ENCODE measurements around the gene SCIMP. TPM values are rescaled to one million over a fixed set of nuclear protein-coding genes. Genes with fewer than 3 reads are reported as not detected.
A peak's percentile ranks its signal among the peaks of the same experiment; 100 is the strongest.

The SCIMP gene
- polyA plus RNA-seq, 3 donors = 88.7 to 164 (median 98.4) TPM

DNA sequence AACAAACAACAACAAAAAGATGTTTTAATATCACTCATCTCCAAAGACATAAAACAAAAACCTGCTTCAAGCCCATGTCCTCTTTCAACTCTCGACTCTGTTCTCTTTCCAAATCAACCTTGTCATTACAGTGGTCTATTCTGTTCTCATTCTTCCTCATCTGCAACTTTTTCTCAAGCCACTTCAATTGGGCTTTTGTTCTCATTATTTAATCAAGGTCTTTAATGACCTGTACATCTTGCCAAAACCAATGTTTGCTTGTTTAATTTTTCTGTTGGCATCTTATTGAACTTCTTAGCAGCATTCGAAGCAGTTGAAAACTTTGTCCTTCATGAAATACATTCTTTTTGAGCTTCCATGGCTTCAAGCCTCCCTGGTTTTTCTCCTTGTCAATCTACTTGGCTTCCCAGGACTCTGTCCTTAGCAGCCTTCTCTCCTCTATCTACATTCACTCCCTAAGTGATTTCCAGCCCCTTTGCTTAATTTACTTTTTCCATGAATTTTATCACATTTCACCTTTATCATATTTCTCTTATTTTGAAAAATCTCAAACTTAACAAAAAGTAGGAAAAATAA lies 27.8 kb upstream of the SCIMP start:
- H3K36me3 Mint-ChIP-seq = no peaks in the 10 kb centered on the region
- no peaks in the 10 kb centered on the region for H4K20me1 ChIP-seq (ENCODE audit: insufficient read depth, low read length)
- no peak overlapping the region for H3K9ac ChIP-seq (ENCODE audit: insufficient read depth, low read length, poor library complexity, severe bottlenecking)
- no peak overlapping the region for H3K4me3 ChIP-seq (replicated peaks in 1 of 3; ENCODE audit: low read depth in 2 of 3, low read length in 3 of 3)
- H3K79me2 ChIP-seq (ENCODE audit: insufficient read depth, low read length) = no peaks in the 10 kb centered on the region
- peak overlapping the region in 1 of 7 donors; percentile 24 for H3K27ac Mint-ChIP-seq
- no peaks in the 10 kb centered on the region for H3K27me3 Mint-ChIP-seq (ENCODE audit: low read depth in 3 of 3)
- H3K36me3 ChIP-seq (replicated peaks in 1 of 2; ENCODE audit: control insufficient read depth in 1 of 2, insufficient read depth in 2 of 2, low read length in 2 of 2) = no peaks in the 10 kb centered on the region
- TF ChIP-seq, protein P1, sequence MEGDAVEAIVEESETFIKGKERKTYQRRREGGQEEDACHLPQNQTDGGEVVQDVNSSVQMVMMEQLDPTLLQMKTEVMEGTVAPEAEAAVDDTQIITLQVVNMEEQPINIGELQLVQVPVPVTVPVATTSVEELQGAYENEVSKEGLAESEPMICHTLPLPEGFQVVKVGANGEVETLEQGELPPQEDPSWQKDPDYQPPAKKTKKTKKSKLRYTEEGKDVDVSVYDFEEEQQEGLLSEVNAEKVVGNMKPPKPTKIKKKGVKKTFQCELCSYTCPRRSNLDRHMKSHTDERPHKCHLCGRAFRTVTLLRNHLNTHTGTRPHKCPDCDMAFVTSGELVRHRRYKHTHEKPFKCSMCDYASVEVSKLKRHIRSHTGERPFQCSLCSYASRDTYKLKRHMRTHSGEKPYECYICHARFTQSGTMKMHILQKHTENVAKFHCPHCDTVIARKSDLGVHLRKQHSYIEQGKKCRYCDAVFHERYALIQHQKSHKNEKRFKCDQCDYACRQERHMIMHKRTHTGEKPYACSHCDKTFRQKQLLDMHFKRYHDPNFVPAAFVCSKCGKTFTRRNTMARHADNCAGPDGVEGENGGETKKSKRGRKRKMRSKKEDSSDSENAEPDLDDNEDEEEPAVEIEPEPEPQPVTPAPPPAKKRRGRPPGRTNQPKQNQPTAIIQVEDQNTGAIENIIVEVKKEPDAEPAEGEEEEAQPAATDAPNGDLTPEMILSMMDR (IDR thresholded peaks at IDR 0.05) = no peak
- intact Hi-C loops (cut with micrococcal nuclease) = no loop called here
- 81% methylated on average over 2 of the region's 2 CpGs for WGBS (ENCODE audit: insufficient coverage)
- DNase-seq = no peak
- H3K27ac ChIP-seq (ENCODE audit: low read depth in 1 of 2, low read length in 2 of 2) = no peak overlapping the region
- no peaks in the 10 kb centered on the region for H3K4me1 Mint-ChIP-seq
- no peaks in the 10 kb centered on the region for H3K9me3 ChIP-seq (replicated peaks in 1 of 2; ENCODE audit: control insufficient read depth in 1 of 2, insufficient read depth in 1 of 2, low read length in 2 of 2)
- H3K4me1 ChIP-seq (ENCODE audit: control insufficient read depth in 1 of 2, insufficient read depth in 2 of 2, low read length in 2 of 2) = no peaks in the 10 kb centered on the region
- no peak overlapping the region for H3K4me2 ChIP-seq (replicated peaks; ENCODE audit: extremely low read depth, low read length, poor library complexity, severe bottlenecking)
- H3K9me3 Mint-ChIP-seq = peaks cover 0 to 4% (median 0%) of the 10 kb centered on the region in 7 donors
- no peaks in the 10 kb centered on the region for H3K27me3 ChIP-seq (ENCODE audit: control insufficient read depth in 2 of 2, insufficient read depth in 2 of 2, low read length in 2 of 2)
- no peak overlapping the region for H2AFZ ChIP-seq (ENCODE audit: insufficient read depth, low read depth, low read length, poor library complexity, severe bottlenecking)
- no peak overlapping the region for H3K4me3 Mint-ChIP-seq

DNA sequence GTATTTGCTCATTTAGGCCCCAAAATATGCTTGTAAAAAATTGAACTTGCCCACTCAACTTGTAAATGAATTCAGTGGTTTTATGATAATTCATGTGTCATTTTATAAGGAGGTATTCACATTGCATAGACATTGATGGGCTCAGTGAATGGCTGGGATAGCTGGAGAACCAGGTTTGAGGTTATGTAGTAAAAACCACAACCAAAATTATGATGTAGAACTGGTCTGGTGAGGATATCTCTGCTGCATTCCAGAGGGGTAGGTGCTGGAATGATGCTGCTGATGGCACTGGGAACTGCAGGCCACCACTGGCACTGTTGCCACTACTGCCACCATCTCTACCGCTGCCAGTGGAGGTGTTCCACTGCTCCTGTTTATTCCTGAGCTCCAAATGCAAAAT lies 25.9 kb upstream of the SCIMP start:
- WGBS (ENCODE audit: insufficient coverage) = 100% methylated on average over 1 of the region's 1 CpG
- no peak overlapping the region for H3K4me3 Mint-ChIP-seq
- H3K9me3 Mint-ChIP-seq = peaks cover 0 to 2% (median 0%) of the 10 kb centered on the region in 7 donors
- Histone ChIP-seq H3K4me2 (replicated peaks; ENCODE audit: extremely low read depth, low read length, poor library complexity, severe bottlenecking) (no peak overlapping the region), H3K4me3 (replicated peaks in 1 of 3; ENCODE audit: low read depth in 2 of 3, low read length in 3 of 3) (no peak overlapping the region), H3K79me2 (ENCODE audit: insufficient read depth, low read length) (no peaks in the 10 kb centered on the region), H3K27me3 (ENCODE audit: control insufficient read depth in 2 of 2, insufficient read depth in 2 of 2, low read length in 2 of 2) (no peaks in the 10 kb centered on the region), H2AFZ (ENCODE audit: insufficient read depth, low read depth, low read length, poor library complexity, severe bottlenecking) (no peak overlapping the region), H3K9me3 (replicated peaks in 1 of 2; ENCODE audit: control insufficient read depth in 1 of 2, insufficient read depth in 1 of 2, low read length in 2 of 2) (no peaks in the 10 kb centered on the region), H3K36me3 (replicated peaks in 1 of 2; ENCODE audit: control insufficient read depth in 1 of 2, insufficient read depth in 2 of 2, low read length in 2 of 2) (no peaks in the 10 kb centered on the region), H3K4me1 (ENCODE audit: control insufficient read depth in 1 of 2, insufficient read depth in 2 of 2, low read length in 2 of 2) (peaks cover 0 to 2% of the 10 kb centered on the region in 2 donors), H4K20me1 (ENCODE audit: insufficient read depth, low read length) (no peaks in the 10 kb centered on the region), H3K27ac (ENCODE audit: low read depth in 1 of 2, low read length in 2 of 2) (no peak overlapping the region), H3K9ac (ENCODE audit: insufficient read depth, low read length, poor library complexity, severe bottlenecking) (no peak overlapping the region)
- DNase-seq = no peak
- no peak overlapping the region for H3K27ac Mint-ChIP-seq
- H3K36me3 Mint-ChIP-seq = no peaks in the 10 kb centered on the region
- no peaks in the 10 kb centered on the region for H3K27me3 Mint-ChIP-seq (ENCODE audit: low read depth in 3 of 3)
- peaks cover 1% of the 10 kb centered on the region for H3K4me1 Mint-ChIP-seq
- TF ChIP-seq, protein P1 (IDR thresholded peaks at IDR 0.05) = no peak
- intact Hi-C loops (cut with micrococcal nuclease) = no loop called here
